DMS153 treated with DMSO at 0.1 percent for 48 hours (cell line): ENCODE measurements around the gene TNS4.
"Not testable (repeated sequence)": the region's sequence is repeated elsewhere in the genome, so short reads cannot be mapped to it uniquely, and the experiment has no call there.

Experiments used
- DNase-seq: peaks from one replicate; lab custom pipeline; 2025; ENCODE audit not compliant: unreplicated experiment; lab: John Stamatoyannopoulos, UW

TNS4 gene

GRCh38 chr17:40501499-40501911 is at the start of gene TNS4:
Gene TNS4, minus strand, starts transcription at chr17:40501623. Its CDS starts 5,198 bp downstream, at chr17:40496425.
- DNase-seq, result no peak

GRCh38 chr17:40550608-40551007 is 49.2 kb upstream of the TNS4 start:
- no peak for DNase-seq

- peak; percentile 61 for DNase-seq
These were observed 47.7 kb upstream of the TNS4 start for GRCh38 chr17:40548982-40549685.

GRCh38 chr17:40548491-40548981 is 47.1 kb upstream of the TNS4 start:
- no peak for DNase-seq

- no peak for DNase-seq
These were observed 46.5 kb upstream of the TNS4 start for GRCh38 chr17:40547785-40548478.

- peak; percentile 97 for DNase-seq
These were observed 45.8 kb upstream of the TNS4 start for GRCh38 chr17:40547079-40547784.

- not testable (repeated sequence) for DNase-seq
These were observed 45.1 kb upstream of the TNS4 start for GRCh38 chr17:40546497-40546896.

GRCh38 chr17:40545660-40546059 is 44.2 kb upstream of the TNS4 start:
- no peak for DNase-seq

- no peak for DNase-seq
These were observed 41.4 kb upstream of the TNS4 start for GRCh38 chr17:40542558-40543411.

GRCh38 chr17:40541873-40542557 is 40.6 kb upstream of the TNS4 start:
- no peak for DNase-seq

- no peak for DNase-seq
These were observed 39.8 kb upstream of the TNS4 start for GRCh38 chr17:40541060-40541872.

- no peak for DNase-seq
These were observed 39.0 kb upstream of the TNS4 start for GRCh38 chr17:40540448-40540847.

GRCh38 chr17:40539711-40540411 is 38.4 kb upstream of the TNS4 start:
- DNase-seq, result no peak

- no peak for DNase-seq
These were observed 37.7 kb upstream of the TNS4 start for GRCh38 chr17:40538936-40539705.

- DNase-seq, result no peak
These were observed 36.9 kb upstream of the TNS4 start for GRCh38 chr17:40538019-40538935.

GRCh38 chr17:40536295-40537171 is 35.1 kb upstream of the TNS4 start:
- no peak for DNase-seq
